Stimulated activated CD4-positive, alpha-beta T cell treated with anti-CD3 and anti-CD28 coated beads, TNF-alpha, amount 100 ng/mL, for 48 hours (primary cell): Measurements from ENCODE around the gene SPRYD3.

Experiments
- DNase-seq, 3 donors: peaks; one replicate each; pipeline ENCODE4 v3.0.0-alpha.2; 2020; ENCODE audit warnings: low read depth in 3 of 3

SPRYD3 gene

GRCh38 chr12:53078425-53079225 is 565 bp downstream of the SPRYD3 start:
- DNase-seq = no peak

DNA sequence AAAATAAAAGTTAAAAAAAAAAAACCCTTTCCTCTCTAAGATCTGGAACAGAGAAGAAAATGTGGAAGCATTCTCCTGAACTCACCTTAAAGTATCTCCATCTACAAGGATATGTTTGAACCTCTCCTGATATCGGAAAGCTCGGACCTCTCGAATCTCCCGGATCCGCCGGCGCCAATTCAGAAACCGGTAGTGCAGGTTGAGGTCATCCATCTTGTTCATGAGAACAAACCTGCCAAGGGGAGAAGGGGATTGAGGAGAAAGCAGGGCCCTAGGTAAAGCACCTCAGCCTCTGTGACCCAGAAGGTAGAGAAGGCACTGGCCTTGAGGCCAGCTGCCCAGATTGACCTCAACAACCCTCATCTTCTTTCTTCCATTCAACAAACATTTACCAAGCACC is 2.2 kb downstream of the SPRYD3 start:
- DNase-seq = no peak

GRCh38 chr12:53076461-53076860 is 2.7 kb downstream of the SPRYD3 start:
- no peak for DNase-seq

- DNase-seq = no peak
Observed at GRCh38 chr12:53074999-53075370, 4.2 kb downstream of the SPRYD3 start.

- no peak for DNase-seq
Observed at GRCh38 chr12:53074283-53074998, 4.7 kb downstream of the SPRYD3 start.

GRCh38 chr12:53073881-53074280 is 5.3 kb downstream of the SPRYD3 start:
- no peak for DNase-seq

DNA sequence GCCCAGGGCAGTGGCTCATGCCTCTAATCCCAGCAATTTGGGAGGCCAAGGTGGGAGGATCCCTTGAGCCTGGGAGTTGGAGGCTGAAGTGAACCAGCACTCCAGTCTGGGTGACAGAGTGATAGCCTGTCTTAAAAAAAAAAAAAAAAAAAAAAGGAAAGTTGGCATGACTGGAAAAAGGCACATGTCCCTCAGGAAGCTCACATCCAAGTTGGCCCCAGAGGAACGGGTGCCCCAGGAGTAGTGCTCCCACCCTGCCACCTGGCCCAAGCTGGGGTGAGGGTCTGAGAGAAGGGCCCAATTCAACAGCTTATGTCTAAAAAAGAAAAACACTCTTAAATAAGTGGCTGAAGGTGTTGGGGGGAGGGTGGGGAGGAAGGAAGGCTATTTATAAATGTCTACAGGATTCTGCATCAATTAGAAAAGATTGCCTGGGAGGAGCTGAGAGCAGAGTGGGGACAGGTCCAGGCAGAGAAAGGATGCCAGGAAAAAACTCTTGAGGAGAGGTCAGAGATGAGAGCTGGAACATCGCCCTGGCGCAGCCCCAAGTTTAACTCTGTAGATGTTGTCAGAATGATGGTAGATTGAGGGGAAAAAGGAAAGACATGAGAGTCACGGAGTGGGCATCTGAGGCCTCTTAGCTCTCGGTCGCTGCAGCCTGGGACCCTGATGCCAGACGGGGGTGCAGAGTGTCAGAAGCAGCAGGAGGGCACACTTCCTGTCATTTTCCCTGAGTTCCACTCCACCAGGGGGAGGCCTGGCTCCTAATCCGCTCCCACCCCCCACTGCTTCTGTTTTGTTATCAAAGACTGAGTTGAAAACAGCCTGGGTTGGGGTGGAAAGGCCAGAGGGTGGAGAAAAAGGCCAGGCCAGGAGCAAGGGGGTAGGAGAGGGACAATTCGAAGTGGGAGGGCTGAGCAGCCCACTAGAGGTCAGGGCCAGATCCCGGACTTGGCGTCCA is 7.3 kb downstream of the SPRYD3 start:
- DNase-seq = no peak

- DNase-seq = no peak
Observed at GRCh38 chr12:53070877-53071492, 8.2 kb downstream of the SPRYD3 start.

GRCh38 chr12:53069621-53070410 is 9.4 kb downstream of the SPRYD3 start:
- DNase-seq = no peak

GRCh38 chr12:53068811-53069585 is 10.2 kb downstream of the SPRYD3 start:
- no peak for DNase-seq

DNA sequence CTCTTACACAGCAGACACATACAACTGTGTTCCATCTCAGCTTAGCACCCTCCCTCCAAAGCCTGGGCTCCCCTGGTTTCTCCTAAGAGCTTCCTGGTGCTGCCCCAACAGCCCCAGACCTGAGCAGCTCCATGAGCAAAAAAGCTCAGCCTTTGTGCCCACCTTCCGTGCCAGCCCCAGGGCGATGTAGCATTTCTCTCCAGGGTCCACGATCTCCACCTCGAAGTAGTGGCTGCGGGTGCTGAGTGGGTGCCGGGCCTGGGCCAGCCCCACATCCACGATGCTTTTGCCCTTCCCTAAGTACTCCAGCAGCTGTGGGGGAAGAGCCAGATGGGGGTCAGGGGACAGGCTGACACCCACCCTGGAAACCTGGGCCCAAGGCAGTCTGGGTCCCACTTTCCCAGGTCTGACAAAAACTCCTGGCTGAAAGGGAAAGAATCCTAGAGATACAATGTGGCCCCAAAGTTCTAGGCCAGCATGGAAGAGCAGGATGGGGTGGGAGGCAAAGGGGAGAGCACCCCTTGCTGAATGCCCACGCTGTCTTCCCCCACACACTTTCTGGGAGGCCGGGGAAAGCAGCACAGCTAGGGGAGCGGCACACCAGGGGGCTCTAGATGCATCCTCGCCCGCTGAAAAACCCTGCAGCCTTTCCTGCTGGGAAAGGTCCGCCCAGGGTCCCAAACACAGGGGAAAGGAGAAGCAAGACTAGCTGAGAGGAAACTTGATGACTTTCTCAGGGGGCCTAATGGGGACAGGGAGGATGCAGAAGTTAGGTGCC is 11.0 kb downstream of the SPRYD3 start:
- no peak for DNase-seq

- DNase-seq = no peak
Observed at GRCh38 chr12:53067074-53067992, 11.9 kb downstream of the SPRYD3 start.

- peak; percentile 37 to 70 (median 48) for DNase-seq
Observed at GRCh38 chr12:53065975-53066931, 12.9 kb downstream of the SPRYD3 start.

- no peak for DNase-seq
Observed at GRCh38 chr12:53065470-53065869, 13.7 kb downstream of the SPRYD3 start.

GRCh38 chr12:53064613-53065436 is 14.4 kb downstream of the SPRYD3 start:
- DNase-seq = no peak
